Mesenchymal stem cell (in vitro differentiated cells and primary cell): ENCODE measurements around the gene RPL31.

ENCODE experiments used
- DNase-seq: peaks from one replicate; pipeline ENCODE4 v3.0.0-alpha.2; 2013
- H2AFZ ChIP-seq: one replicate; pipeline ENCODE4 v1.6.1; 2013; ENCODE audit warnings: low read depth, mild to moderate bottlenecking, control low read depth, inconsistent platforms, low read length, moderate library complexity
- H2AK5ac ChIP-seq: 2 replicates; pipeline ENCODE4 v1.6.1; 2013; ENCODE audit warnings: low read length, moderate library complexity, mild to moderate bottlenecking, inconsistent platforms; ENCODE audit not compliant: severe bottlenecking
- H2BK120ac ChIP-seq: one replicate; pipeline ENCODE4 v1.6.1; 2013; ENCODE audit warnings: low read depth, mild to moderate bottlenecking, inconsistent platforms, low read length, moderate library complexity
- H2BK12ac ChIP-seq, 2 experiments: one replicate each; pipeline ENCODE4 v1.6.1; 2013; ENCODE audit warnings: inconsistent platforms in 2 of 2, low read length in 2 of 2, mild to moderate bottlenecking in 2 of 2, moderate library complexity in 2 of 2, control low read depth in 1 of 2
- H2BK15ac ChIP-seq: one replicate; pipeline ENCODE4 v1.6.1; 2013; ENCODE audit warnings: mild to moderate bottlenecking, low read depth, inconsistent platforms; ENCODE audit not compliant: poor library complexity, severe bottlenecking
- H2BK5ac ChIP-seq: 2 replicates; pipeline ENCODE4 v1.6.1; 2013; ENCODE audit warnings: low read depth, mild to moderate bottlenecking, low read length, control low read depth, inconsistent platforms; ENCODE audit not compliant: poor library complexity, severe bottlenecking
- H3K14ac ChIP-seq, 2 experiments: one replicate each; pipeline ENCODE4 v1.6.1; 2013; ENCODE audit warnings: inconsistent platforms in 2 of 2, low read length in 2 of 2, control low read depth in 1 of 2, mild to moderate bottlenecking in 1 of 2, moderate library complexity in 1 of 2
- H3K18ac ChIP-seq, 2 experiments: one replicate each; pipeline ENCODE4 v1.6.1; 2013; ENCODE audit warnings: inconsistent platforms in 2 of 2, low read length in 2 of 2, control low read depth in 1 of 2, low read depth in 1 of 2, mild to moderate bottlenecking in 1 of 2
- H3K23ac ChIP-seq, 2 experiments: one replicate each; pipeline ENCODE4 v1.6.1; 2013; ENCODE audit warnings: inconsistent platforms in 2 of 2, low read length in 2 of 2, mild to moderate bottlenecking in 2 of 2, moderate library complexity in 2 of 2, control low read depth in 1 of 2
- H3K27ac ChIP-seq: 2 replicates; pipeline ENCODE4 v1.5.1; 2013; ENCODE audit warnings: mild to moderate bottlenecking, moderate library complexity, low read length, control low read depth, inconsistent platforms; ENCODE audit not compliant: poor library complexity, severe bottlenecking
- H3K27me3 ChIP-seq, 2 experiments: 2 replicates each; pipeline versions ENCODE4 v1.6.1 to v1.7.0; 2013; ENCODE audit warnings: low read length in 2 of 2, mild to moderate bottlenecking in 2 of 2, moderate library complexity in 2 of 2, control low read depth in 1 of 2, inconsistent platforms in 1 of 2; ENCODE audit not compliant: control insufficient read depth in 1 of 2, insufficient read depth in 1 of 2
- H3K36me3 ChIP-seq, 2 experiments: 2 replicates each; pipeline versions ENCODE4 v1.6.1 to v1.7.0; 2013; ENCODE audit warnings: low read length in 2 of 2, control low read depth in 1 of 2, inconsistent platforms in 1 of 2, low read depth in 1 of 2, mild to moderate bottlenecking in 1 of 2; ENCODE audit not compliant: insufficient read depth in 2 of 2, control insufficient read depth in 1 of 2
- H3K4ac ChIP-seq, 2 experiments: one replicate each; pipeline ENCODE4 v1.6.1; 2013; ENCODE audit warnings: inconsistent platforms in 2 of 2, low read length in 2 of 2, mild to moderate bottlenecking in 2 of 2, moderate library complexity in 2 of 2, control low read depth in 1 of 2, low read depth in 1 of 2
- H3K4me1 ChIP-seq: 2 replicates; pipeline ENCODE4 v1.6.1; 2013; ENCODE audit warnings: low read depth, low read length, control low read depth; ENCODE audit not compliant: control insufficient read depth, insufficient read depth
- H3K4me2 ChIP-seq: 2 replicates; pipeline ENCODE4 v1.6.1; 2013; ENCODE audit warnings: low read length, mild to moderate bottlenecking, inconsistent platforms; ENCODE audit not compliant: poor library complexity, severe bottlenecking
- H3K4me3 ChIP-seq, 2 experiments: 2 replicates each; pipeline versions ENCODE4 v1.5.1 to v1.7.0; 2013; ENCODE audit warnings: low read length in 2 of 2, mild to moderate bottlenecking in 2 of 2, control low read depth in 1 of 2, low read depth in 1 of 2; ENCODE audit not compliant: insufficient read depth in 1 of 2
- H3K79me1 ChIP-seq: replicated peaks from 2 replicates; pipeline ENCODE4 v1.6.1; 2013; ENCODE audit warnings: mild to moderate bottlenecking, control low read depth, low read length, inconsistent platforms; ENCODE audit not compliant: poor library complexity, severe bottlenecking
- H3K9ac ChIP-seq: 2 replicates; pipeline ENCODE4 v1.7.0; 2013; ENCODE audit warnings: mild to moderate bottlenecking, low read length, moderate library complexity
- H3K9me3 ChIP-seq: 2 replicates; pipeline ENCODE4 v1.7.0; 2013; ENCODE audit warnings: mild to moderate bottlenecking, low read length; ENCODE audit not compliant: control insufficient read depth
- H4K8ac ChIP-seq: one replicate; pipeline ENCODE4 v1.6.1; 2013; ENCODE audit warnings: inconsistent platforms, mild to moderate bottlenecking, low read length, moderate library complexity
- H4K91ac ChIP-seq: one replicate; pipeline ENCODE4 v1.6.1; 2013; ENCODE audit warnings: mild to moderate bottlenecking, low read length, inconsistent platforms
- WGBS: methylation state at CpG from one replicate; pipeline ENCODE4 v1.1.7; 2013; ENCODE audit warnings: mixed read lengths; 5-methylcytosine and 5-hydroxymethylcytosine counted together

The RPL31 gene

GRCh38 chr2:100969998-100970397 lies 32.1 kb upstream of the RPL31 start:
- Histone ChIP-seq H4K8ac (no peak overlapping the region), H3K4me2 (no peak overlapping the region), H2BK15ac (no peak overlapping the region), H2BK120ac (no peak overlapping the region), H3K9ac (no peak overlapping the region), H3K23ac (no peak overlapping the region), H3K4me1 (no peaks in the 10 kb centered on the region), H3K14ac (no peak overlapping the region), H3K27me3 (no peaks in the 10 kb centered on the region), H2AFZ (no peak overlapping the region), H2BK5ac (no peak overlapping the region), H3K27ac (no peak overlapping the region), H3K36me3 (peaks cover 0 to 49% of the 10 kb centered on the region in 2 experiments), H3K4ac (no peak overlapping the region), H2AK5ac (no peak overlapping the region), H3K4me3 (no peak overlapping the region), H3K9me3 (no peaks in the 10 kb centered on the region), H3K18ac (no peak overlapping the region), H4K91ac (no peak overlapping the region), H2BK12ac (no peak overlapping the region), H3K79me1 (no peaks in the 10 kb centered on the region)
- 98% methylated on average over 7 of the region's 7 CpGs for WGBS
- DNase-seq = no peak

- no peak overlapping the region for H3K9ac ChIP-seq
- no peak overlapping the region for H3K23ac ChIP-seq
- H2BK15ac ChIP-seq = no peak overlapping the region
- no peaks in the 10 kb centered on the region for H3K27me3 ChIP-seq
- H3K14ac ChIP-seq = no peak overlapping the region
- no peak for DNase-seq
- no peaks in the 10 kb centered on the region for H3K79me1 ChIP-seq
- no peak overlapping the region for H3K18ac ChIP-seq
- H3K9me3 ChIP-seq = no peaks in the 10 kb centered on the region
- peaks cover 2% of the 10 kb centered on the region for H3K4me1 ChIP-seq
- no peak overlapping the region for H3K27ac ChIP-seq
- H3K36me3 ChIP-seq = peaks cover 0 to 61% of the 10 kb centered on the region in 2 experiments
- H4K8ac ChIP-seq = no peak overlapping the region
- H4K91ac ChIP-seq = no peak overlapping the region
- no peak overlapping the region for H2AK5ac ChIP-seq
- H2AFZ ChIP-seq = no peak overlapping the region
- H3K4ac ChIP-seq = no peak overlapping the region
- no peak overlapping the region for H3K4me3 ChIP-seq
- WGBS = 92% methylated on average over 9 of the region's 9 CpGs
- no peak overlapping the region for H2BK5ac ChIP-seq
- no peak overlapping the region for H2BK120ac ChIP-seq
- no peak overlapping the region for H3K4me2 ChIP-seq
- no peak overlapping the region for H2BK12ac ChIP-seq
Observed at GRCh38 chr2:100971221-100971620, 30.9 kb upstream of the RPL31 start.

- Histone ChIP-seq H2BK120ac (no peak overlapping the region), H2BK12ac (no peak overlapping the region), H4K8ac (no peak overlapping the region), H2AFZ (no peak overlapping the region), H2AK5ac (no peak overlapping the region), H3K9me3 (no peaks in the 10 kb centered on the region), H3K14ac (no peak overlapping the region), H3K4me2 (no peak overlapping the region), H3K27ac (no peak overlapping the region), H3K4ac (no peak overlapping the region), H3K79me1 (no peaks in the 10 kb centered on the region), H3K9ac (no peak overlapping the region), H2BK15ac (no peak overlapping the region), H2BK5ac (no peak overlapping the region), H3K27me3 (no peaks in the 10 kb centered on the region), H3K23ac (no peak overlapping the region), H3K4me3 (no peak overlapping the region), H3K18ac (no peak overlapping the region), H3K4me1 (peaks cover 11% of the 10 kb centered on the region), H4K91ac (no peak overlapping the region), H3K36me3 (peaks cover 0 to 70% of the 10 kb centered on the region in 2 experiments)
- no peak for DNase-seq
- WGBS = 85% methylated on average over 7 of the region's 7 CpGs
Observed at GRCh38 chr2:100972452-100972851, 29.6 kb upstream of the RPL31 start.

GRCh38 chr2:100974712-100975520 lies 27.2 kb upstream of the RPL31 start:
- no peak overlapping the region for H4K8ac ChIP-seq
- WGBS = 94% methylated on average over 22 of the region's 22 CpGs
- H3K4me1 ChIP-seq = peaks cover 15% of the 10 kb centered on the region
- no peak overlapping the region for H2BK12ac ChIP-seq
- no peaks in the 10 kb centered on the region for H3K27me3 ChIP-seq
- H2AK5ac ChIP-seq = no peak overlapping the region
- no peak overlapping the region for H3K14ac ChIP-seq
- H3K4ac ChIP-seq = no peak overlapping the region
- no peaks in the 10 kb centered on the region for H3K9me3 ChIP-seq
- no peak overlapping the region for H3K4me2 ChIP-seq
- no peak overlapping the region for H3K23ac ChIP-seq
- no peak overlapping the region for H4K91ac ChIP-seq
- H3K36me3 ChIP-seq = peaks cover 0 to 53% of the 10 kb centered on the region in 2 experiments
- H3K4me3 ChIP-seq = no peak overlapping the region
- H2AFZ ChIP-seq = no peak overlapping the region
- no peak overlapping the region for H3K9ac ChIP-seq
- H2BK15ac ChIP-seq = no peak overlapping the region
- no peak overlapping the region for H3K18ac ChIP-seq
- no peak overlapping the region for H2BK120ac ChIP-seq
- no peak overlapping the region for H2BK5ac ChIP-seq
- no peak for DNase-seq
- no peak overlapping the region for H3K27ac ChIP-seq
- H3K79me1 ChIP-seq = no peaks in the 10 kb centered on the region
